ENCODE data around the gene LPO.

LPO gene

GRCh38 chr17:58249270-58250133 is 11.1 kb downstream of the LPO start:
- TF ChIP-seq EZH2 (optimal IDR thresholded peaks at IDR 0.05; ENCODE audit: low read depth, low read length) (no peak), EZH2phosphoT487 (IDR thresholded peaks at IDR 0.05; ENCODE audit: low read length) (no peak), CTCF (IDR thresholded peaks at IDR 0.05; ENCODE audit: low read length) (peak; percentile 82)
- H2AFZ ChIP-seq (ENCODE audit: low read length): peak overlapping the region; percentile 90
- no peak overlapping the region for H3K27ac ChIP-seq (ENCODE audit: low read length)
- no peaks in the 10 kb centered on the region for H4K20me1 ChIP-seq (ENCODE audit: insufficient read depth, low read length)
- H3K9me2 ChIP-seq (replicated peaks; ENCODE audit: insufficient read depth, low read length): no peaks in the 10 kb centered on the region
- DNase-seq: peak; percentile 42
- no peaks in the 10 kb centered on the region for H3K79me2 ChIP-seq (ENCODE audit: low read length)
- no peaks in the 10 kb centered on the region for H3F3A ChIP-seq (ENCODE audit: insufficient read depth, low read length)
- peaks cover 88% of the 10 kb centered on the region for H3K27me3 ChIP-seq (replicated peaks; ENCODE audit: insufficient read depth, low read length)
- no peaks in the 10 kb centered on the region for H3K9me3 ChIP-seq (replicated peaks; ENCODE audit: insufficient read depth, low read length)
- peak overlapping the region; percentile 26; the same call in 1 of the 2 replicates for H3K9ac ChIP-seq (ENCODE audit: low read length)
- H3K4me2 ChIP-seq (ENCODE audit: low read depth, low read length): peak overlapping the region; percentile 100
- no peaks in the 10 kb centered on the region for H3K36me3 ChIP-seq (replicated peaks; ENCODE audit: insufficient read depth, low read length)
- H3K4me3 ChIP-seq (ENCODE audit: low read length): peak overlapping the region; percentile 58
- peaks cover 5% of the 10 kb centered on the region for H3K4me1 ChIP-seq (ENCODE audit: low read length)

GRCh38 chr17:58250344-58251011 is 12.1 kb downstream of the LPO start:
- Histone ChIP-seq H3K36me3 (replicated peaks; ENCODE audit: insufficient read depth, low read length) (no peaks in the 10 kb centered on the region), H3K27me3 (replicated peaks; ENCODE audit: insufficient read depth, low read length) (peaks cover 84% of the 10 kb centered on the region), H4K20me1 (ENCODE audit: insufficient read depth, low read length) (no peaks in the 10 kb centered on the region), H3K9ac (ENCODE audit: low read length) (no peak overlapping the region), H3K4me1 (ENCODE audit: low read length) (peaks cover 5% of the 10 kb centered on the region), H3K9me2 (replicated peaks; ENCODE audit: insufficient read depth, low read length) (no peaks in the 10 kb centered on the region), H3K9me3 (replicated peaks; ENCODE audit: insufficient read depth, low read length) (no peaks in the 10 kb centered on the region), H2AFZ (ENCODE audit: low read length) (peak overlapping the region; percentile 90; the same call in 1 of the 2 replicates), H3K79me2 (ENCODE audit: low read length) (no peaks in the 10 kb centered on the region), H3K27ac (ENCODE audit: low read length) (no peak overlapping the region), H3K4me3 (ENCODE audit: low read length) (no peak overlapping the region), H3K4me2 (ENCODE audit: low read depth, low read length) (no peak overlapping the region), H3F3A (ENCODE audit: insufficient read depth, low read length) (no peaks in the 10 kb centered on the region)
- no peak for TF ChIP-seq CTCF (IDR thresholded peaks at IDR 0.05; ENCODE audit: low read length)
- TF ChIP-seq EZH2 (optimal IDR thresholded peaks at IDR 0.05; ENCODE audit: low read depth, low read length): no peak
- no peak for TF ChIP-seq EZH2phosphoT487 (IDR thresholded peaks at IDR 0.05; ENCODE audit: low read length)
- no peak for DNase-seq

GRCh38 chr17:58252141-58252540 is 13.8 kb downstream of the LPO start:
- DNase-seq: no peak
- Histone ChIP-seq H3K9me2 (replicated peaks; ENCODE audit: insufficient read depth, low read length) (no peaks in the 10 kb centered on the region), H3K79me2 (ENCODE audit: low read length) (no peaks in the 10 kb centered on the region), H3K4me3 (ENCODE audit: low read length) (no peak overlapping the region), H3K27ac (ENCODE audit: low read length) (no peak overlapping the region), H3K9ac (ENCODE audit: low read length) (no peak overlapping the region), H3F3A (ENCODE audit: insufficient read depth, low read length) (no peaks in the 10 kb centered on the region), H3K9me3 (replicated peaks; ENCODE audit: insufficient read depth, low read length) (no peaks in the 10 kb centered on the region), H3K4me1 (ENCODE audit: low read length) (peaks cover 5% of the 10 kb centered on the region), H3K36me3 (replicated peaks; ENCODE audit: insufficient read depth, low read length) (no peaks in the 10 kb centered on the region), H3K4me2 (ENCODE audit: low read depth, low read length) (no peak overlapping the region), H4K20me1 (ENCODE audit: insufficient read depth, low read length) (no peaks in the 10 kb centered on the region), H2AFZ (ENCODE audit: low read length) (no peak overlapping the region), H3K27me3 (replicated peaks; ENCODE audit: insufficient read depth, low read length) (peaks cover 76% of the 10 kb centered on the region)
- TF ChIP-seq EZH2phosphoT487 (IDR thresholded peaks at IDR 0.05; ENCODE audit: low read length): no peak
- no peak for TF ChIP-seq EZH2 (optimal IDR thresholded peaks at IDR 0.05; ENCODE audit: low read depth, low read length)
- no peak for TF ChIP-seq CTCF (IDR thresholded peaks at IDR 0.05; ENCODE audit: low read length)

Measured in MM.1S (cell line).